NCI-H524 (cell line): ENCODE measurements around the gene SH3BP4.

Experiments
- DNase-seq, 2 experiments: peaks; one replicate each; lab custom pipeline; 2025; lab: John Stamatoyannopoulos, UW

SH3BP4 gene

DNA sequence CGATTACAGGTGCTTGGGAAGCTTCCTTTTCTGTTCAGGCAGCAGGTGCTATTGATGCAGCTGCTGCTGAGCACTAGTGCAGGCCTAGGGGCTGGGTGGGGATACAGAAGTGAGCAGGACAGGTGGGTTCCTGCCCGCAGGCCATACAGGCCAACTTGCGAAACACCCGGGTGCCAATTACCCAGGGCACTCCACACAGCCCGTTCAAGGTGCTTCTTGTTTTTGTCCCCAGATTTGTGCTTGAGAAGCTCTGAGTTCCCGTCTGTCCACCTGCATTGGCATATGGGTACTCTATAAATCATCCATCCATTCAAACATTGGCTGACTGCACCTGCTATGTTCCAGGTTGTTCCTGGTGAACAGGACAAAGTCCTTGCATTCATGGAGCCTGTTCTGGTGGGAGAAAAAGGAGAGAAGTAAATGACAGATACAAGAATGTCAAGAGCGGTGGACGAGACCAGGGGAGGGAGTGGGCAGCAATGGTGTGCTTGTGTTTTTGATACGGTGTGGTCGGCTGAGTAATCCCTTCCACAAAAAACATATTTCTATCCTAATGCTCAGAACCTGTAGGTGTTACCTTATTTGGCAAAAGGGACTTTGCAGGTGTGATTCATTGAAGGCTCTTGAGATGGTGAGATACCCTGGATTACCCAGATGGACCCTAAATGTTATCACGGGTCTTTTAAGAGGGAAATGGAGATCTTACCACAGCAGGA lies 31.4 kb downstream of the SH3BP4 start:
- DNase-seq: peak in 1 of 2 experiments; percentile 73

DNA sequence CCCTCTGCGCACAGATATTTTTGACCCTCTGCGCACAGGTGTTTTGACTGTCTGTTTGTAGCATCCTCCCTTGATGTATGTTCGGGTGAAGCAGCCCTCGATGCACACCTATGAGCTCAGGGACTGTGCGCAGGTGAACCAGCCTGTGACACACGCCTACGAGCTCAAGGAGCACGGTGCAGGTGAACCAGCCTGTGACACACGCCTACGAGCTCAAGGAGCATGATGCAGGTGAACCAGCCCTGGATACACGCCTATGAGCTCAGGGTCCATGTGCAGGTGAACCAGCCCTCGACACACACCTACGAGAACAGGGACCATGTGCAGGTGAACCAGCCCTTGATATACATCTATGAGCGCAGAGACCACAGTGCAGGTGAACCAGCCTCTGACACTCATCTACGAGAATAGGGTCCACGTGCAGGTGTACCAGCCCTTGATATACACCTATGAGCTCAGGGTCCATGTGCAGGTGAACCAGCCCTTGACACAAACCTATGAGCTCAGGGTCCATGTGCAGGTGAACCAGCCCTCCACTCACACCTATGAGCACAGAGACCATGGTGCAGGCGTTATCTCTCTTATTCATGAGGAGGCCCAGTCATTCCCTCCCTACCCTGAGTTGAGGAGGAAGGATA lies 33.9 kb downstream of the SH3BP4 start:
- DNase-seq: no peak

DNA sequence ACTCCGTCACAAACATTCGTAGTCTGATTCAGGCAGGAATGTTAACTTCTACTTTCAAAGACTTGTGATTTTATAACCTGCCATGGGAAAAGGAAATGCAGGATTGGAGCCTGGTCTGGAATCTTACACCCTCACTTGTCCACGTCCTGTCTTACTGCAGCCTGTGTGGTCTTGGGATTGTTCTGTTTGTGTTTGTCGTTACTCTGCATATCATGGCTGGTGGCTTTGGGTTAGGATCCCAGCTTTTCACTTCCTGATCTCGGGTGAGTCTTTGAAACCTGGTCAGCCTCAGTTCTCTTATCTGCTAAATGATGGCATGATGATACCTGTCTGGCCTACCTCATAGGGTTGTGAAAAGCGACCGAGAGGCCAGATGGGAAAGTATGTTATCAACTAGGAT lies 34.6 kb downstream of the SH3BP4 start:
- no peak for DNase-seq

DNA sequence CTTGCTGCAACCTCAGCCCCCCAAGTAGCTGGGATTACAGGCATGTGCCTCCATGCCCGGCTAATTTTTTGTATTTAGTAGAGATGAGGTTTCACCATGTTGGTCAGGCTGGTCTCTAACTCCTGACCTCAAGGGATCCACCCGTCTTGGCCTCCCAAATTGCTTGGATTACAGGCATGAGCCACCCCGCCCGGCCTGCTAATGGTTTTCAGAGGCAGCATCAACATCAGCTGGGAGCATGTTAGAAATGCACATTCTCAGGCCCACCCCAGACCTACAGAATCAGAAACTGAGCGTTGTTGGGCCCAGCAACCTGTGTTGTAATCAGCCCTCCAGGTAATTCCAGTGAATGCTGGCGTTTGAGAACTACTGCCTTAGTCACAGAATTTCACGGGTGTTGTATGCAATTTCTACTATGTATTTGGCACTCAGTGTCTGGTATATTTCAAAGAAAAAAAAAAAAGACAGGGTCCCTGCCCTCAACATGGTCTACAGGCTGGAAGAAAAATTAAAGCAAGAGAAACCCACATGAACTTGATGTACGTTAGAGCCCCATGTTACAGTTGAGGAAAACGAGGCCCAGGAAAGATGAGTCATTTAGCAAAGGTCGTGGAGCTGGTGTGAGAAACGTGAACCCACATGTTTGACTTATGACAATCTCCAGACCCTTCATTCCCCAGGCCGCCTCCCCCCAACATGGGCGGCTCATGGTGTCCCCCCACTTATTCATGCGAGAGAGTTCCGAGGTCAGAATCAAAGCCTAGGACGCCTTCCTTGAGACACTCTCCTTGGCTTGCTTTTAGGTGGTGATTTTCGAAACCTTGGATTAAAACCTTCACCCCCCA lies 35.3 kb downstream of the SH3BP4 start:
- DNase-seq: no peak

DNA sequence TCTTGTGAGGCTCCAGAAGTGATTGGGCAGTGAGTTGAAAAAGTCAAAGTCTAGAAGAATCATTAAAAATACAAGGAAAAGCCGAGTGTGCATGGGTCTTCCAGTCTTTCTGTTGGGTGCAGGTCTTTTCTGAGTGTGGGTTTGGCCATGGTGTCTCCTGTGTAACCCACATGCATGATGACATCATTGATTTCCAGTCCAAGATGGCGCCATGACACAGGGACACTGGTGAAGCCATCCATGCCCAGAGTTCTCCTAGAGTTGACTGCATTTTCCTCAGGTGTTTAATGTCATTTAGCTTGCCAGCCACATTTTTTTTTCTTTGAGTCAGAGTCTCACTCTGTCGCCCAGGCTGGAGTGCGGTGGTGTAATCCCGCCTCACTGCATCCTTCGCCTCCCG lies 35.9 kb downstream of the SH3BP4 start:
- no peak for DNase-seq

DNA sequence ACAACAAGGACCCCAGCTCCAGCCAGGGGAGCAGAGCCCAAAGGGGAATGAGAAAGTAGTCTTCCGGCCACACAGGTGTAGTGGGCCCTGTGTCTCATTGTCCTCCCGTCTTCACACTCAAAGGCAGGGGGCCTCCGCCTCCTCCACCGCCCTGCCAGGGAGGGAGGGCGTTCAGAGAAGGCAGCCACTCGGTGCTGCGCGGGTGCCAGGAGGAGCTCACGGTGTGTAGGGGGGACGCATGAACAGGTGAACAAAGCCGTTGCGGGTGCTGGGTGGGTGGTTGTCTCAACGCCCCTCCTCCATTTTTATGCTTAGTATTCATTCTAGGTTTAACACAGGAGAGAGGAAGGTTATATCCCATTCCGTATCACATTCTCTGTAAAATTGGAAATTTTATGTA lies 36.7 kb downstream of the SH3BP4 start:
- DNase-seq: no peak

DNA sequence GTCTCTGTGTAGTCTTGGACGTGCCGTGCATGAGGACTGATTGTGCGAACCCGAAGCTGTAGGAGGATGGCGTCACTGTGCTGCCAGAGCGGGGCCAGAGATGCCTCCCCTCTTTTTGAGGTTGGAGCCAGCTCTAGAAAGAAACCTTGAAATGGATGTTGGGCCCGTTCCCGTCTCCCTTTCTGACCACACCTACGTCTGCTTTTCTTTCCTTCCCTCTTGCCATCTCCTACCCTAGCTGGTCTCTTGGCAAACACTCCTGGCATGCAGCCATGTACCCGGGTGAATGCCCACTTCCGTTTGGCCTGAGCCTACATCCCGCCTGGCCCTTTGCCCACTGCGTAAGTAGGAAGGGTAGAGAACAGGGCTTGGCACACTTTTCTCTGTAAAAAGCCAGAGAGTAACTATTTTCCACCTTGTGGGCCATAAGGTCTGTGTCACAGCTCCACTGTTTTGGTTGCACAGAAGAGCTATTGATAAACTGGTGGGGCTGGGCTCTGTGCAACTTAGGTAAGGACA lies 37.4 kb downstream of the SH3BP4 start:
- DNase-seq: no peak

DNA sequence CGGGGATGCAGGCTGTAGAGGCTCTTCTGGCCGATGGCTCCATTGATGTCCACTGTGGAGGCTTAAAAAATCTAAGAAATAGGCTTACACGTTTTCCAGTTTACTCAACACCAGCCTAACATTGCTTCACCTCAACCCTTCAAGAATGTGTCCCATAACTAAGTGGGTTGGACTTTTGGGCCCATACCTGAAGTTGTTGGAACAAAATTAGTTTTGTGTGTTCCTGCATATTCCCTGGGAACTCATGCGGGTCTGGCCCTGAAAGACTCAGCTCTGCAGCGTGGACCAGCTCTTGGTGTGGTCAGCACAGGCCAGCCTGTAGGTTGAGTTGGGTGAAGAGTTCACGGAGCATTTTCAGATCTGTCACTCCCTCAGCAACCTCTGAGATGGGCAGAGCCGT lies 38.5 kb downstream of the SH3BP4 start:
- DNase-seq: no peak

DNA sequence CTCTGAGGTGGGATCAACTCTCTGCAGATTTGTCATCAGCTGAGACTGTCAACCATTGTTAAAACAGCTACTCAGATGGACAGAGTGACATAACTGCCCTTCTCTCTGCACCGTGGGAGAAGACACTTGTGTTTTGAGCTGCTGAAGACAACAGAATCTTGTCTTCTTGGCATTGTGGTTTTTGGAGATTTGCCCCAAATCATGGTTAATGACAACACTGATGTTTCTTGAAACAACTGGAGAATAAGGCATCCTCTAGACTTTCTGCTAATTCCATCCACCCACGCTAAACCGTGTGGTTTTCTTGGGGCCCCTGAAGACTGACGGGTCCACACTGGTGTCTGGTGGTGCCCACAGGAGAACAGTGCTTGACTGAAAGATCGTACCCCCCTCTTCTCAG lies 39.5 kb downstream of the SH3BP4 start:
- no peak for DNase-seq

DNA sequence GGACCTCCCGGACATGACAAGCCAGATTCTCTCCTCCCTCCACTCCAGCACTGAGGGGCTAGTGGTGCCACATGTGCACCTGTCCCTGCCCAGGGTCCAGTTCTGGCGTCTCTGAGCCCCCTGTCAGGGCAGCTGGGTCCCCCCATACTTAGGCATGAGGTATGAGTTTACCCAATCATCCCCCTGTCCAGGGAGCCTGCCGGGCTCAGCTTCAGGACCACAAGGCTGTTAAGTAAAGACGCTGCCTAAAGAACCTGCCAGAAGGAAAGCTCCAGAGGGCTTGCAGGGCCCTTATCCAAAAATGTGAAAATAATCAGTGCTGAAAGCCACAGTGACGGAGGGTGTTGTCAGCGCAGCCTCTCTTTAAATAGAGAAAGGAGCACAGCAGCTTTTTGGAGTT lies 40.0 kb downstream of the SH3BP4 start:
- no peak for DNase-seq

DNA sequence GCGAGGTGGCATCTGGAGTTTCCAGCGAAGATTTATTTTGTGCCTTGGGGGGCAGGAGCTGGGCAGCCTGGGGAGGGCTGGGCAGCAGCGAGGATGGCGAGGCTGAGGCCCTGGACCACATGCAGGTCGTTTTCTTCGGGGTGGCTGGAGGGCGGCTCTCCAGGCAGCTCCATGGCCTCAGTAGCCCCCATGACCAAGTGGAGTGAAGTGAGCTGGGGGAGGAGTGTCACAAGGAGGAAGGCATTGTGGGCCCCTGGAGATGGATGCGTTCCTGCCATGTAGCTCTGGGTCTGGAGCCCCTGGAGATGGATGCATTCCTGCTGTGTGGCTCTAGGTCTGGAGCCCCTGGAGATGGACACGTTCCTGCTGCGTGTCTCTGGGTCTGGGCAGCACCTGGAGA lies 40.4 kb downstream of the SH3BP4 start:
- DNase-seq: no peak

DNA sequence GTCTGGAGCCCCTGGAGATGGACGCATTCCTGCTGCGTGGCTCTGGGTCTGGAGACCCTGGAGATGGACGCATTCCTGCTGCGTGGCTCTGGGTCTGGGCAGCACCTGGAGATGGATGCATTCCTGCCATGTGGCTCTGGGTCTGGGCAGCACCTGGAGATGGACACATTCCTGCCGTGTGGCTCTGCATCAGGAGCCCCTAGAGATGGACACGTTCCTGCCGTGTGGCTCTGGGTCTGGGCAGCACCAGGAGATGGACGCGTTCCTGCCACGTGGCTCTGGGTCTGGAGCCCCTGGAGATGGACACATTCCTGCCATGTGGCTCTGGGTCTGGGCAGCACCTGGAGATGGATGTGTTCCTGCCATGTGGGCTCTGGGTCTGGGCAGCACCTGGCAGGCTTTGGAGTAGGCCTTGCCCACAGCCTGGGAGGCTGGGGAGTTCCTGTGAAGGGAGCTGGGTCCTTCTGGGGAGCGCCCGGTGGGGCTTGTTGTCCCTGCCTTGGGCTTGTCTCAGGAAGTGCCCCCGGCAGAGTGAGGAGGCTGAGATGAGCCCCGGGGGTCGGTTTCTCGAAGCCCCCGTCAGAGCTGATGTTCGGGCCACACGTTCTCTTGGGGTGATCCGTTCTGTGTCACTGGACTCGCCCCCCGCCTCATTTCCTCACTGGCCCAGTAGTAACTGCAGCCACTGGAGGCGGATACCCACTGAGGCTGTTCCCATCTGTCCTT lies 41.0 kb downstream of the SH3BP4 start:
- DNase-seq: no peak

DNA sequence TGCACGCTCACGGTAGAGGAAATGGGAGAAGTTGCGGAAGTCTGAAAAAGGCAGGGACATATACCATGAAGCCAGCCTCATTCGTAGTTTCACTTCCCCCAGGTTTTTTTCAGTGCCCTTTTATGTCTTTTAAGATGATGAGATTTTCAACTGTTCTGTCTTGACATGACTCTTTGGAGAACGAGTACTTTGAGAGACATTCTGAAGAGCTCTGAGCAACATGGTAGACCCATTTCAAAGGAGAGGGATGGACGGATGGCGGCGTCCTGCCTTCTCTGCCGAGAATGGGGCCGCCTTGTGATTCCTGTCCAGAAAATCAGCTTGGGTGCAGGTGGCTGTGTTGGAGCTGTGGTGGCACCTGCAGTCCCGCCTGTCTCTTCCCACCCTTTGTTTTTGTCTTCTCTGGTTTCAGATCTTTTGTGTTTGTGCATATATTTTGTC lies 41.7 kb downstream of the SH3BP4 start:
- DNase-seq: no peak

DNA sequence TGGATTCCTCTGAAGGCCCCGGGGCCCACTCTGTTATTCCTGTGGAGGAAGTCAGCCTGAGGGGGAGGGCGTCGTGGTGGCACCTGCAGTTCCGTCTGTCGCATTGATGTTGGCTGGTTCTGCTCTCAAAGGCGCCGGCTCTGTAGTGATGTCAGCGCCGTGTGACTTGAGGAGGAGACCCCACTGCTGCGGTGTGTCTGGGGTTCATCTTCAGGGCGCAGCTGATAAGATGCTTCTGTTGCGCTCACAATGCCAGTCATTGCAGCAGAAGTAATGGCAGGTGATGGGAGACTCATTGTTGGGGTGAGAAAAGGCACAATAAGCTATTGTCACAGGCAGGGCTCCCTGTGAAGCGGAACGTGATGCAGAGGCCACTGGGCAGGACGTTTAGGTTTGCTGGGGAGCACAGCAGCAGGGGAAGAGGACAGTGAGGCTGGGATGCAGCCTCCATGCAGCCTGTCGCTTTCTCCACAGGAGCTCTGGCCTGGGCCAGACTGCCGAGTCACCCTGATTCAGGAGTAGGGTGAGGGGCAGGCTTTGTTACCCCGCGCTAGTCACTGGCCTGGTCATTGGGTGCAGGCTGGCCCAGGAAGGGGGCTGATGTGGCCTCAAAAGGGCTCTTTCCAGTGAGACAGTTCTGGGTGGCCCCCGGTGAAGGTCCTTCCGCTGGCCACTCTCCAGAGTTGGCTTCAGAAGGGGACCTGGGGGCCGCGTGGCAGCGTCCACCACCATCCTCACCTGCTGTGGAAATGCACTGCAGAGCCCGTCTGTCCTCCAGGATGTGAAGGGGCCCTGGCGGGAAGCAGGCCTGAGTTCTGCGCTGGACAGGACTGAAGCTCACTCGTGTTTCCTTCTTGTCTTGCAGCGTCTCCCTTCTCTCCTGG lies 42.9 kb downstream of the SH3BP4 start:
- no peak for DNase-seq

DNA sequence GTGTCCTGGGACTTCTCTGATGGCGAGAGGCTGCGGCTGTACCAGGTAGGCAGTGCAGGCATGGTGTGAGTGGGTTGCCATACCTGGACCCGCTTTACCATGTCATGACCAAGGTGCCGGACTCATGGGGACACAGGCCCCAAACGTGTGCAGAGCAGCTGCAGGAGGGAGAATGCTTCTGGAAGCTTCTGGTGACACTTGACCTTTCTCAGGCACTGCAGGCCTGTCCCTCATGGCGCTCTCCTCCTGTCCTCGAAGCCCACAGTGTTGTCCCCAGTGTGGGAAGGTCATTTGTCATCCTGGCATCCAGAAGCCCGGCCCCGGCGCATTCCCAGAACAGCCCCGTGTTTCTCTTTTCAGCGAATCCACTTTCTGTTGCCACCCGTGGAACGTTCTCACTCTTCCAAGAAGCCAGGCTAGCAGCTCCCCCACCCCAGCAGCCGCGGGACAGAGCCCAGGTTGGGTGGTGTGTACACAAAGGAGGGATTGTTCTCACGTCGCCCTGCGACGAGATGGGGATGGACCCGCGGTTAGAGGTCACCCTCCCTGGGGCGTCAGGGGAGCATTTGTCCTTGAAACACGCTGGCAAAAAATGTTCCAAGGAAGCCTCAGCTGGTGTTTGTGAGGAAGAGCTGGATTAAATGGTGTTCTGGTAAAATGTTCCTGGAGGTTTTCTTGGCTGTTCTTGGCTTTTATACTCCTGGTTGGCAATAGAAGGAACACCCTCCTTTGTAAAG lies 43.7 kb downstream of the SH3BP4 start:
- no peak for DNase-seq

DNA sequence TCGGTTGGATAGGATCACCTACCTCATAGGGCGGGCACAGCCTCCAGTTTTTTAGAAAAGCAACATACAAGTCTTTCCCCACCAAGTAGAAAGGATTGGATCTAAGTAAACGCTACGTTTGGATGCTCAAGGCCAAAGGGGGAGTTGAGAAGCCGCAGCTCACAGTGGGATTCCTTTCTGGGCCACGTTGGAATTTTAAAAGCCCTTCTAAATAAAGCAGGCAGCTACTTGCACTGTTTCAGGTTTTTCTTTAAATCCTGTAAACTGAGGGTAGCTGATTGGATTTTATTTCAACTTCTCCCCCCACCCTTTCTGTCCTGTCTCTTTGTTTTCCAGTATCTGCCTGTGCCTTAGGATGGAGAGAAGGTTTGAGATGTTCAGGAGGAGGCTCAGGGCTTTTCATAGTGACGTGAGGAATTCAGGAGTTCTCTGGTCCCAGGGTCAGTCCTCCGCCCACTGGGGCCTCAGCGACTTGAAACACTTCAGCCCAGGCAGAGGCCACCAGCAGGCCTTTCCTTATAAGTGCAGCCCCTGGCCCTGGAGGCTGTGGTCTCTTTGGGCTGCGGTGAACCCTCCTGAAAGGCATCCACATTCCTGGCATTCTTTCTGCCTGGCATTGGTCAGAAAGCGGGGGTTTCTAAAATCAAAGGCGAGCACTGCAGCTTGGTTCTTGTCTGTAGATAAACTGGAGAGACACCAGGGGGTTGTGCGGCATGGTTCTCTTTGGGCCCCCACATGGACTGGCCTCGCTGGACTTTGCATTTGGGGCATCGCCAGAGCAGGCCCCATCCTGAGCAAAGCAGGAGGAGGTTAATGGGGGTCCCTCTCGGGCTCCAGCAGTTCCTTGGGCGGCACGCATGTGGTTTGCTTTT lies 44.5 kb downstream of the SH3BP4 start:
- no peak for DNase-seq

DNA sequence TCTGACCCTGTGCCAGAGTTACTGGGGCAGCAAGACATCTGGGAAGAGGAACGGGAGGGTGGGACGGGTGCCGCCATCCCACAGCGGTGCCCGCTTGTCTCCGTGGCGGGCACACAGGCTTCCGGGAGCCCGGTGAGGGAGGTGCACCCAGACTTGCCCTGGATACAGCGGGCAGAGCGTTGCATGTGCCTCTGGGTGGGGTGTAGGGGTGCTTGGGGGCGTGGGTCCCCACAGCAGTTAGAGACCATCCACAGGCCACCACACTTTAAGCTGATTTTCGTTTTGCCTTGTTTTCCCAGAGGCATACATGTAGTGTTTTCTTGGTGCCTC lies 45.1 kb downstream of the SH3BP4 start:
- no peak for DNase-seq

DNA sequence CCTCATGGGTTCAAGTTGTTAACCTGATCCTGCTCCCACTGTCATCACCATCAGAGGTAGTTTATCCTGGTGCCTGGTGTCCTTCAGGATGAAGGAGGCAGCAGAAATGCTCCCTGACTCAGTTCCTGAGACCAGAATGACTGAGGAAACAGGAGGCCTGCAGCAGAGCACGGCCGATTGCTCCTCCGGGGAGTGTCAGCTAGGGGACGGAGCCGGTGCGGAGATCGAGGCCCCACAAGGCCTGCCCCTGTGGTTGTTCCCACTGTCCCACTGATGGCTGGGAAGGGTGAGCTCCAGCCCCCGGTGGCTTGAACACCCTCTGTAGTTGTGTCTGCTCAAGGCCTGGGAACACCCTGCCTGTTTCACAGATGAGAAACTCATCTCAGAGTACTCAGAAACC lies 45.6 kb downstream of the SH3BP4 start:
- DNase-seq: no peak

DNA sequence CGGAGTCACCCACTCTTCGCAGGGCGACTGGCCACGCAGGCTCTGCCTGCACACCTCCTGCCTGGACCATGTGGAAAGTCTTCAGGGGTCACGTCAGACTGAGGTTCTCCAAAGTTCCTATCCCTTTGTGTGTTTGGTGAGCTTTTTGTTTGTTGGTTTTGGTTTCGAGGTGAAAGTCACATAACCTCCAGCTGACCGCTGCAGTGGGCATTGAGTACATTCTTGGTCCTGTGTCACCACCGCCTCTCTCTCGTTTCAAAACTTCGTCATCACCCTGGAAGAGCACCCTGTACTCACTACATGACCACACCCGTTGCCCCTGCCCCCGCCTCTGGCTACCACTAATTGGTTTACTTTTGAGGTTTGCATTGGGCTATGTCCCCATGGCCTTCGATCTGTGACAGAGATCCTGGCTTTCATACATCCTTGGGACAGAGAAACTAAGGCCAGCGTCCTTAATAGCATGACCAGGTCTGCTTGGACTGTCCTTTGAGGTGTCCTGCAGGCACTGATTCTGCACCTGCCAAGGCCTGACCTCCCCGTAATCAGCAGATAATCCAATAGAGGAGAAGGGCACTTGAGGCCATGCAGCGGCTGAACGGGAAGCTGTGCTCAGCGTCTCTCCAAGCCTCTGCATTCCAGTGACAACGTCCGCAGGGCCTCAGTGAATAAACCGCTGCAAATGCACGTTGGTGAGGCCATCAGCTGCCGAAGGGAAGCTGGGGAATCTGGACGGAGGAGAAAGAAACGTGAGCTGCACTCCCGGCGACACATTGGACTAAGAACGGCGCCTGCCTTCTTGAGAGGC lies 46.8 kb downstream of the SH3BP4 start:
- DNase-seq: peak in 1 of 2 experiments; percentile 46
